Activated CD8-positive, alpha-beta memory T cell treated with anti-CD3 and anti-CD28 coated beads, Interleukin-2, amount 50 U/mL, for 1 hour (primary cell): ENCODE data around the gene BSPRY.
"Not testable (repeated sequence)": the region's sequence is repeated elsewhere in the genome, so short reads cannot be mapped to it uniquely, and the experiment has no call there.

ENCODE experiments used
- DNase-seq: peaks from one replicate; pipeline ENCODE4 v3.0.0-alpha.2; 2020; ENCODE audit errors: extremely low read depth

The BSPRY gene

GRCh38 chr9:113370806-113371325 is 21.5 kb downstream of the BSPRY start:
- no peak for DNase-seq

DNA sequence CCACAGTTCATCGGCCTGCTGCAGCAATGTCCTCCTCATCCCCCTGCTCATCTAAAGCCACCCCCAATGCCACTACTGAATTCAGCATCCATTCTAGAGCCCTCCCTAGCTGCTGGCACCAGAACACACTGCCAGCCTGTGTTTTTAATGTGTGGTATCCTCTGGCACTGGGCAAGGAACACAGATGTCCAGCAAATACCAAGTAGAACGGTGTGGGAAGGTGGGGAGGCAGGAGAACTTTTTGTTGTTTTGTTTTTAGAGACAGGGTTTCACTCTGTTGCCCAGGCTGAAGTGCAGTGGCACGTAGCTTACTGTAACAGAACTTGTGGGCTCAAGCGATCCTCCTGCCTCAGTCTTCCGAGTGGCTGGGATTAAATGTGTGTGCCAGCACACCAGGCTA is 22.7 kb downstream of the BSPRY start:
- DNase-seq = no peak

- DNase-seq = no peak
Observed at GRCh38 chr9:113373256-113373655, 23.9 kb downstream of the BSPRY start.

- no peak for DNase-seq
Observed at GRCh38 chr9:113373676-113374392, 24.5 kb downstream of the BSPRY start.

- no peak for DNase-seq
Observed at GRCh38 chr9:113375057-113376023, 26.0 kb downstream of the BSPRY start.

DNA sequence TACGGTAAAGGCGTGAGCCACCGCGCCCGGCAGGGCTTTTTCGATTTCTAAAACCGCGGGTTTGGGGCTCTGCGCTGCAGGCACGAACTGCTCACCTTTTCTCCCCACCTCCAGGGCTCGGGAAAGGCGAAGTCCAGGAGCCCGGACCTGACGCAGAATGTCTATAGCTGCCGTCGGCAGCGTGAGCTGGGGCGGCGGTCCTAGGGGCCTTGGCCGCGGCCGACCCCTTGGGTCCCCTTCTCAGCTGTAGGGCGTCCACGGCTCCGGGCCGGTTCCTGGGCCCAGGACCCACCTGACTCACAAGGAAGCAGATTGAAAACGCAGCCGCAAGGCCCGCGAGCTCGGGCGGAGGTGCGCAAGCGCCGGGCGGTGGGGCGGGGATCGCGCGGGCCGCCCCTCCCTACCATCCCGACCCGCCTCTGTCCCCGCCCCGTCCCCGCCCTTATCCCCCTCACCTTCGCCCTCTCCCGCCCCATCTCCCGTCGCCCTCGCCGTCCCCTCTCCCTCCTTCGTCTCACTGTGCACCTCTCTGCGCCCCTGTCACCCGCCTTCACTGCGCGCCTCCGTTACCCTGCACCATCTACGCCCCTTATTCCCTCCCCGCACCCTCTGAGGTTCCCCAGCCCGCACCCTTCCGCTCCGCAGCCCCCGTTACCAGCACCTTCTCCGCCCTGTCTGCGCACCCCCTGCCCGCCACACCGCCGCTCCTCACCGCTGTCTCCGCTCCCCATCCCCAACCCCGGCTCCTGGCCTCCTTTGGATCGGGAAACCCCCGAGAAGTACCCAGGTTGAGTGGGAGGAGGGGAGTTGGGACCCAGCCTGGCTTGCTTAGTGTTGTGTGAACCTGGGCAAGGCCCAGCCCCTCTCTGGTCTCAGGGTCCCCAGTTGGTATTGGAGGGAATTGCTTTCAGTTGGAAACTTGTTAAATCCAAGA is 27.6 kb downstream of the BSPRY start, which contains the start of gene HDHD3:
TSS of gene HDHD3 (minus strand) at position 353 of the 934 bp plus-strand sequence. CDS start 2,632 bp downstream, outside the sequence.
- DNase-seq = peak; percentile 54

- not testable (repeated sequence) for DNase-seq
Observed at GRCh38 chr9:113379094-113379828, 29.9 kb downstream of the BSPRY start.

DNA sequence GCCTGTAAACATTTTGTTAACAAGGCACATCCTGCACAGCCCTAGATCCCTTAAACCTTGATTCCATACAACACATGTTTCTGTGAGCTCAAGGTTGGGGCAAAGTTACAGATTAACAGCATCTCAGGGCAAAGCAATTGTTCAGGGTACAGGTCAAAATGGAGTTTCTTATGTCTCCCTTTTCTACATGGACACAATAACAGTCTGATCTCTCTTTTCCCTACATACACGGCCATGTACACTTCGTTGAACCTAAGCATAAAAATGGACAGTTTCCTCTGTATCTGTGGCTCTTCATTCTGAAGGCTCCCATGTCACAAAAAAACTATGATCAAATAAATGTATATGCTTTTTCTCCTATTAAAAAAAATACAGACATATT is 30.5 kb downstream of the BSPRY start:
- not testable (repeated sequence) for DNase-seq

GRCh38 chr9:113380869-113381378 is 31.6 kb downstream of the BSPRY start:
- DNase-seq = no peak

DNA sequence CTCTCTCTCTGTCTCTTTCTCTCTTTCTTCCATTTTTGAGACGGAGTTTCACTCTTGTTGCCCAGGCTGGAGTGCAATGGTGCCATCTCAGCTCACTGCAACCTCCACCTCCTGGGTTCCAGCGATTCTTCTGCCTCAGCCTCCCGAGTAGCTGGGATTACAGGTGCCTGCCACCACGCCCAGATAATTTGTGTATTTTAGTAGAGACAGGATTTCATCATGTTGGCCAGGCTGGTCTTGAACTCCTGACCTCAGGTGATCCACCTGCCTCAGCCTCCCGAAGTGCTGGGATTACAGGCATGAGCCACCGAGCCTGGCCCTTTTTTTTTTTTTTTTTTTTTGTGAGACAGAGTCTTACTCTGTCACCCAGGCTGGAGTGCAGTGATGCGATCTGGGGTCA is 32.1 kb downstream of the BSPRY start:
- DNase-seq = not testable (repeated sequence)

GRCh38 chr9:113381909-113382411 is 32.6 kb downstream of the BSPRY start:
- DNase-seq = no peak

DNA sequence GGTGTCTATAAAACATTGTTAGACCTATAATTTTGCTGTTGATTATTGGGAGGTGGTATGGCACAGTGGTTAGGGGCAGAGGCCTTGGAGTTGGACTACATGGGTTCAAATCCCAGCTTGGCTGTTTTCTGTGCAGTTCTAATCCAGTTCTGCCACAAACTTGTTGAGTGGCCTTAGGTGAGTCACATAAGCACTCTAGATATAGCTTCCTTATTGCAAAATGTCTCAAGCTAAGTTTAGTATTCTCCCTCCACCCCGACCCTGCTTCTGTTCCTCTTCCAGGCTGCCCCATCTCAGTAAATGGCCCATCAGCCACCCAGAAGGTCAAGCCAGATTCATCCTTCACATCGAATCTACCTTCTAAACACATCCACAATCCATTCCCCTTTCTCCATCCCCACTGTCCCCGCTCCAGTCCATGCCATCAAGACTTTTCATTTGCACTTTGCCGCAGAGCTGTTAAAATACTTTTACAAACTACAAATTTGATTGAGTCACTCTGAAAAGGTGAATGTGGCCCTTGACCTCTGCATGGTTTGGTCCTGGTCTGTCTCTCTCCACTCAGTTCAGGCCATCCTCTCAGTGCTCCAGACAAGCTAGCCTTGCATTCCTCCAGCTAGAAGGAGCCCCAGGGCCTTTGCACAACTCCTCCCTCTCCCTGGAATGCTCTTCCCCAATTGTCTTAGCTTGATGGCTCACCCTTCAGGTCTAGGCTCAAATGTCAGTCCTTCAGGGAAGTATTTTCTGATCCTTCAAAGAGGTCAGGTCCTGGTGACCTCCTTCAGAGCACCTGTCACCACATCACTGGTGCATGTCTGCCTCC is 37.4 kb downstream of the BSPRY start:
- DNase-seq = no peak

DNA sequence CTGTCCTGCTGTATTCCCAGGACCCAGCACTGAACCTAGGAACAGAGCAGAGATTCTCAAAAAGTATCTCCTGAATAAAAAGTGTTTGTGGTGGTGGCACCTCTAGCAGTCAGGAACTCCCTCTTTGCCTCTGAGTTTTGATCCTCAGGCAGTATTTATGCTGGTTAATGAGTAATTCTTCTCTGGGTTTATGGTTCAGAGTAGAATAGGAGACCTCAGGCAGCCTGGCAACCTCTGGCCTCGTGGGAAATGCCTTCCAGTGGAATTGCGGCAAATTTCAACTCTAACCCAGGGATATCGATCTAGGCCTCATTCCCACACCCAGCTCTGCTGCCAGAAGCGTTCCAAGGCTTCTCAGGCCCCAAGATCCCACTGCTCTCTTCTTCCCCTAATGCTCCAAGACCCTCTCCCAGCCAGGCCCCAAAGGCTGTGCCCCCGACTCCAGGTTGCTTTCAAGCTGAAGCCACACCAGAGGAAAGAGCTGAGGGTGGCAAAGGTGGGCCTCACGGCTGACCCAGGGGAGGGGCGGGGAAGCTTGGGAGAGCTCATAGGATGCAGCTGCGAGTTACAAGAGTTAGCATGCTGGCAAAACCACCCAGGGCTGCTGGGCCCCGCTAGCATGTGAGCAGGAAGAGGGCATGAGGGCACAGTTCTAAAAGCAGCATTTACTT is 38.4 kb downstream of the BSPRY start:
- no peak for DNase-seq

GRCh38 chr9:113388833-113389232 is 39.5 kb downstream of the BSPRY start:
- DNase-seq = no peak

GRCh38 chr9:113389451-113389850 is 40.1 kb downstream of the BSPRY start:
- DNase-seq = no peak

GRCh38 chr9:113390192-113390960 is 41.0 kb downstream of the BSPRY start:
- DNase-seq = no peak

DNA sequence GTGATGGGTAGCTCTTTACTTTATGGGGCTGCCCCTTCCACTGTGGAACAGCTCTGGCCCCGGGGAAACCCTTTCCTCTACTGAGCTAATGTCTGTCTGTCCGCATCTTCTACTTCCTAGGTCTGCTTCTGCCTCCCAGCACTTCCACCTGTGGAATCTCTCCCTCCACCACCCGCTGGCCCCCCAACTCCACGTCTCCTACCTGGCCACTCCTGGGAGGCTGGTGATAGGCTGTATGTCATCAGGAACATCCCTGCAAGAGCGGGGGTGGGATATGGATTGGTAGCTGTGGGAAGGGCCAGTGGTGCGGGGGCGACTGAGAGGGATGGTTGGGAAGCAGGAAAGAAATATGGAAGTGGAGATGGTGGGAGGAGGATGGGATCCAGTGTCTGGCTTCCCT is 42.6 kb downstream of the BSPRY start:
- no peak for DNase-seq

- no peak for DNase-seq
Observed at GRCh38 chr9:113393281-113393680, 43.9 kb downstream of the BSPRY start.
